ENCODE measurements around the gene SLC25A18.
"Not testable (repeated sequence)": the region's sequence is repeated elsewhere in the genome, so short reads cannot be mapped to it uniquely, and the experiment has no call there.

SLC25A18 gene

GRCh38 chr22:17549655-17550054, 13.6 kb upstream of the SLC25A18 start:
- H3K4me3 ChIP-seq (ENCODE audit: control insufficient read depth in 1 of 7, extremely low read depth in 1 of 7, insufficient read depth in 4 of 7, low read depth in 2 of 7, low read length in 6 of 7): no peak overlapping the region
- no peaks in the 10 kb centered on the region for H3K4me1 ChIP-seq (ENCODE audit: control extremely low read depth in 1 of 4, control insufficient read depth in 4 of 4, insufficient read depth in 4 of 4, low read length in 3 of 4)
- WGBS (ENCODE audit: insufficient coverage): 92% methylated on average over 5 of the region's 5 CpGs
- no peak overlapping the region for H3K27ac ChIP-seq (ENCODE audit: insufficient read depth in 1 of 2, low read depth in 1 of 2, low read length in 2 of 2, poor library complexity in 1 of 2, severe bottlenecking in 2 of 2)
- DNase-seq: no peak
- peaks cover 0 to 2% (median 0%) of the 10 kb centered on the region in 5 experiments for H3K27me3 ChIP-seq (replicated peaks in 2 of 5; ENCODE audit: control insufficient read depth in 4 of 5, insufficient read depth in 5 of 5, low read length in 4 of 5)
- no peaks in the 10 kb centered on the region for H3K9me3 ChIP-seq (ENCODE audit: control extremely low read depth in 1 of 5, control insufficient read depth in 4 of 5, insufficient read depth in 2 of 5, low read depth in 1 of 5, low read length in 4 of 5)
- H3K36me3 ChIP-seq (ENCODE audit: control insufficient read depth in 4 of 4, insufficient read depth in 4 of 4, low read length in 3 of 4): no peaks in the 10 kb centered on the region
- POLR2A ChIA-PET: no interaction called here
- CTCF ChIA-PET: interaction anchor here (2.4 kb wide), 1 partner anchor 9 kb away, joined by 8 read pairs; no protein-coding TSS in a partner anchor

GRCh38 chr22:17552737-17553136, 10.6 kb upstream of the SLC25A18 start:
- Histone ChIP-seq H3K36me3 (ENCODE audit: control insufficient read depth in 4 of 4, insufficient read depth in 4 of 4, low read length in 3 of 4) (no peaks in the 10 kb centered on the region), H3K27ac (ENCODE audit: insufficient read depth in 1 of 2, low read depth in 1 of 2, low read length in 2 of 2, poor library complexity in 1 of 2, severe bottlenecking in 2 of 2) (no peak overlapping the region), H3K4me1 (ENCODE audit: control extremely low read depth in 1 of 4, control insufficient read depth in 4 of 4, insufficient read depth in 4 of 4, low read length in 3 of 4) (no peaks in the 10 kb centered on the region), H3K9me3 (ENCODE audit: control extremely low read depth in 1 of 5, control insufficient read depth in 4 of 5, insufficient read depth in 2 of 5, low read depth in 1 of 5, low read length in 4 of 5) (no peaks in the 10 kb centered on the region), H3K27me3 (replicated peaks in 2 of 5; ENCODE audit: control insufficient read depth in 4 of 5, insufficient read depth in 5 of 5, low read length in 4 of 5) (peaks cover 0 to 2% (median 0%) of the 10 kb centered on the region in 5 experiments), H3K4me3 (ENCODE audit: control insufficient read depth in 1 of 7, extremely low read depth in 1 of 7, insufficient read depth in 4 of 7, low read depth in 2 of 7, low read length in 6 of 7) (no peak overlapping the region)
- CTCF ChIA-PET: interaction anchor here (2.0 kb wide), 1 partner anchor 190 kb away, joined by 7 read pairs; no protein-coding TSS in a partner anchor
- WGBS (ENCODE audit: insufficient coverage): 95% methylated on average over 7 of the region's 7 CpGs
- no peak for DNase-seq
- POLR2A ChIA-PET: no interaction called here

GRCh38 chr22:17554814-17555213, 8.5 kb upstream of the SLC25A18 start:
- Histone ChIP-seq H3K36me3 (ENCODE audit: control insufficient read depth in 4 of 4, insufficient read depth in 4 of 4, low read length in 3 of 4) (no peaks in the 10 kb centered on the region), H3K9me3 (ENCODE audit: control extremely low read depth in 1 of 5, control insufficient read depth in 4 of 5, insufficient read depth in 2 of 5, low read depth in 1 of 5, low read length in 4 of 5) (no peaks in the 10 kb centered on the region), H3K27me3 (replicated peaks in 2 of 5; ENCODE audit: control insufficient read depth in 4 of 5, insufficient read depth in 5 of 5, low read length in 4 of 5) (peaks cover 0 to 2% (median 0%) of the 10 kb centered on the region in 5 experiments), H3K4me3 (ENCODE audit: control insufficient read depth in 1 of 7, extremely low read depth in 1 of 7, insufficient read depth in 4 of 7, low read depth in 2 of 7, low read length in 6 of 7) (no peak overlapping the region), H3K27ac (ENCODE audit: insufficient read depth in 1 of 2, low read depth in 1 of 2, low read length in 2 of 2, poor library complexity in 1 of 2, severe bottlenecking in 2 of 2) (no peak overlapping the region), H3K4me1 (ENCODE audit: control extremely low read depth in 1 of 4, control insufficient read depth in 4 of 4, insufficient read depth in 4 of 4, low read length in 3 of 4) (no peaks in the 10 kb centered on the region)
- ChIA-PET CTCF (interaction anchor here (0.9 to 1.9 kb wide), 4 partner anchors 16 to 231 kb away, joined by 3 to 5 read pairs (median 4); no protein-coding TSS in a partner anchor), POLR2A (no interaction called here)
- 94% methylated on average over 3 of the region's 4 CpGs for WGBS (ENCODE audit: insufficient coverage)
- no peak for DNase-seq

GRCh38 chr22:17559188-17559587, 4.1 kb upstream of the SLC25A18 start:
- ChIA-PET CTCF (interaction anchor here (0.6 to 2.9 kb wide), 16 partner anchors 8 to 517 kb away, joined by 3 to 15 read pairs (median 4); partner anchors contain the start of gene MICAL3), POLR2A (no interaction called here)
- peaks cover 0 to 5% (median 0%) of the 10 kb centered on the region in 4 experiments for H3K4me1 ChIP-seq (ENCODE audit: control extremely low read depth in 1 of 4, control insufficient read depth in 4 of 4, insufficient read depth in 4 of 4, low read length in 3 of 4)
- H3K27ac ChIP-seq (ENCODE audit: insufficient read depth in 1 of 2, low read depth in 1 of 2, low read length in 2 of 2, poor library complexity in 1 of 2, severe bottlenecking in 2 of 2): no peak overlapping the region
- DNase-seq: no peak
- H3K36me3 ChIP-seq (ENCODE audit: control insufficient read depth in 4 of 4, insufficient read depth in 4 of 4, low read length in 3 of 4): no peaks in the 10 kb centered on the region
- H3K27me3 ChIP-seq (replicated peaks in 2 of 5; ENCODE audit: control insufficient read depth in 4 of 5, insufficient read depth in 5 of 5, low read length in 4 of 5): peaks cover 0 to 3% (median 0%) of the 10 kb centered on the region in 5 experiments
- no peak overlapping the region for H3K4me3 ChIP-seq (ENCODE audit: control insufficient read depth in 1 of 7, extremely low read depth in 1 of 7, insufficient read depth in 4 of 7, low read depth in 2 of 7, low read length in 6 of 7)
- WGBS (ENCODE audit: insufficient coverage): 99% methylated on average over 8 of the region's 10 CpGs
- H3K9me3 ChIP-seq (ENCODE audit: control extremely low read depth in 1 of 5, control insufficient read depth in 4 of 5, insufficient read depth in 2 of 5, low read depth in 1 of 5, low read length in 4 of 5): no peaks in the 10 kb centered on the region

- CTCF ChIA-PET: interaction anchor here (0.6 kb wide), 1 partner anchor 359 kb away, joined by 3 read pairs; no protein-coding TSS in a partner anchor
- POLR2A ChIA-PET: no interaction called here
- DNase-seq: no peak
- no peak overlapping the region for H3K4me3 ChIP-seq (ENCODE audit: control insufficient read depth in 1 of 7, extremely low read depth in 1 of 7, insufficient read depth in 4 of 7, low read depth in 2 of 7, low read length in 6 of 7)
- H3K9me3 ChIP-seq (ENCODE audit: control extremely low read depth in 1 of 5, control insufficient read depth in 4 of 5, insufficient read depth in 2 of 5, low read depth in 1 of 5, low read length in 4 of 5): no peaks in the 10 kb centered on the region
- H3K27me3 ChIP-seq (replicated peaks in 2 of 5; ENCODE audit: control insufficient read depth in 4 of 5, insufficient read depth in 5 of 5, low read length in 4 of 5): peaks cover 0 to 3% (median 0%) of the 10 kb centered on the region in 5 experiments
- no peaks in the 10 kb centered on the region for H3K36me3 ChIP-seq (ENCODE audit: control insufficient read depth in 4 of 4, insufficient read depth in 4 of 4, low read length in 3 of 4)
- H3K27ac ChIP-seq (ENCODE audit: insufficient read depth in 1 of 2, low read depth in 1 of 2, low read length in 2 of 2, poor library complexity in 1 of 2, severe bottlenecking in 2 of 2): no peak overlapping the region
- 96% methylated on average over 11 of the region's 11 CpGs for WGBS (ENCODE audit: insufficient coverage)
- peaks cover 0 to 5% (median 0%) of the 10 kb centered on the region in 4 experiments for H3K4me1 ChIP-seq (ENCODE audit: control extremely low read depth in 1 of 4, control insufficient read depth in 4 of 4, insufficient read depth in 4 of 4, low read length in 3 of 4)
Observed at GRCh38 chr22:17563936-17564391, 666 bp downstream of the SLC25A18 start.

- 95% methylated on average over 15 of the region's 19 CpGs for WGBS (ENCODE audit: insufficient coverage)
- not testable (repeated sequence) for H3K9me3 ChIP-seq (ENCODE audit: control extremely low read depth in 1 of 5, control insufficient read depth in 4 of 5, insufficient read depth in 2 of 5, low read depth in 1 of 5, low read length in 4 of 5); H3K27me3 ChIP-seq (replicated peaks in 2 of 5; ENCODE audit: control insufficient read depth in 4 of 5, insufficient read depth in 5 of 5, low read length in 4 of 5); H3K36me3 ChIP-seq (ENCODE audit: control insufficient read depth in 4 of 4, insufficient read depth in 4 of 4, low read length in 3 of 4); H3K4me3 ChIP-seq (ENCODE audit: control insufficient read depth in 1 of 7, extremely low read depth in 1 of 7, insufficient read depth in 4 of 7, low read depth in 2 of 7, low read length in 6 of 7); H3K27ac ChIP-seq (ENCODE audit: insufficient read depth in 1 of 2, low read depth in 1 of 2, low read length in 2 of 2, poor library complexity in 1 of 2, severe bottlenecking in 2 of 2); H3K4me1 ChIP-seq (ENCODE audit: control extremely low read depth in 1 of 4, control insufficient read depth in 4 of 4, insufficient read depth in 4 of 4, low read length in 3 of 4); DNase-seq
- CTCF ChIA-PET: interaction anchor here (0.9 kb wide), 1 partner anchor 13 kb away, joined by 4 read pairs; no protein-coding TSS in a partner anchor
- POLR2A ChIA-PET: interaction anchor here (0.6 kb wide), 1 partner anchor 51 kb away, joined by 3 read pairs; no protein-coding TSS in a partner anchor
Observed at GRCh38 chr22:17566016-17566687, 2.9 kb downstream of the SLC25A18 start.

GRCh38 chr22:17566776-17567175, 3.5 kb downstream of the SLC25A18 start:
- CTCF ChIA-PET: interaction anchor here (1.0 kb wide), 1 partner anchor 8 kb away, joined by 5 read pairs; no protein-coding TSS in a partner anchor
- Histone ChIP-seq H3K9me3 (ENCODE audit: control extremely low read depth in 1 of 5, control insufficient read depth in 4 of 5, insufficient read depth in 2 of 5, low read depth in 1 of 5, low read length in 4 of 5) (no peaks in the 10 kb centered on the region), H3K4me3 (ENCODE audit: control insufficient read depth in 1 of 7, extremely low read depth in 1 of 7, insufficient read depth in 4 of 7, low read depth in 2 of 7, low read length in 6 of 7) (no peak overlapping the region), H3K36me3 (ENCODE audit: control insufficient read depth in 4 of 4, insufficient read depth in 4 of 4, low read length in 3 of 4) (no peaks in the 10 kb centered on the region), H3K4me1 (ENCODE audit: control extremely low read depth in 1 of 4, control insufficient read depth in 4 of 4, insufficient read depth in 4 of 4, low read length in 3 of 4) (peaks cover 0 to 9% (median 0%) of the 10 kb centered on the region in 4 experiments), H3K27ac (ENCODE audit: insufficient read depth in 1 of 2, low read depth in 1 of 2, low read length in 2 of 2, poor library complexity in 1 of 2, severe bottlenecking in 2 of 2) (no peak overlapping the region), H3K27me3 (replicated peaks in 2 of 5; ENCODE audit: control insufficient read depth in 4 of 5, insufficient read depth in 5 of 5, low read length in 4 of 5) (peaks cover 0 to 4% (median 0%) of the 10 kb centered on the region in 5 experiments)
- DNase-seq: no peak
- POLR2A ChIA-PET: interaction anchor here (0.6 kb wide), 1 partner anchor 51 kb away, joined by 3 read pairs; no protein-coding TSS in a partner anchor
- WGBS (ENCODE audit: insufficient coverage): 97% methylated on average over 7 of the region's 10 CpGs

Data from common myeloid progenitor, CD34-positive (primary cell).